ENCODE data around the gene EXOSC10.

DNA sequence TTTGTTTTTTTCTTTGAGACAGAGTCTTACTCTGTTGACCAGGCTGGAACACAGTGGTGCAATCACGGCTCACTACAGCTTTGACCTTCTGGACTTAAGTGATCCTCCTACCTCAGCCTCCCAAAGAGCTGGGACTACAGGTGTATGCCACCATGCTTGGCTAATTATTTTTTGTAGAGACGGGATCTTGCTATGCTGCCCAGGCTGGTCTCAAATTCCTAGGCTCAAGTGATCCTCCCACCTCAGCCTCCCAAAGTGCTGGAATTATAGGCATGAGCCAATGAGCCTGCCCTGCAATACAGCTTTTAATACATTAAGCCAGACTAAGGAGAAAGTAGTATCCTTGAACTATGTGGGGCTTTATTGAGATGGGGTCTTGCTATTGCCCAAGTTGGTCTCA lies 16.6 kb upstream of the EXOSC10 start:
- TF ChIP-seq, protein P1, sequence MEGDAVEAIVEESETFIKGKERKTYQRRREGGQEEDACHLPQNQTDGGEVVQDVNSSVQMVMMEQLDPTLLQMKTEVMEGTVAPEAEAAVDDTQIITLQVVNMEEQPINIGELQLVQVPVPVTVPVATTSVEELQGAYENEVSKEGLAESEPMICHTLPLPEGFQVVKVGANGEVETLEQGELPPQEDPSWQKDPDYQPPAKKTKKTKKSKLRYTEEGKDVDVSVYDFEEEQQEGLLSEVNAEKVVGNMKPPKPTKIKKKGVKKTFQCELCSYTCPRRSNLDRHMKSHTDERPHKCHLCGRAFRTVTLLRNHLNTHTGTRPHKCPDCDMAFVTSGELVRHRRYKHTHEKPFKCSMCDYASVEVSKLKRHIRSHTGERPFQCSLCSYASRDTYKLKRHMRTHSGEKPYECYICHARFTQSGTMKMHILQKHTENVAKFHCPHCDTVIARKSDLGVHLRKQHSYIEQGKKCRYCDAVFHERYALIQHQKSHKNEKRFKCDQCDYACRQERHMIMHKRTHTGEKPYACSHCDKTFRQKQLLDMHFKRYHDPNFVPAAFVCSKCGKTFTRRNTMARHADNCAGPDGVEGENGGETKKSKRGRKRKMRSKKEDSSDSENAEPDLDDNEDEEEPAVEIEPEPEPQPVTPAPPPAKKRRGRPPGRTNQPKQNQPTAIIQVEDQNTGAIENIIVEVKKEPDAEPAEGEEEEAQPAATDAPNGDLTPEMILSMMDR (IDR thresholded peaks at IDR 0.05), result no peak
- TF ChIP-seq ESRRA (CRISPR knock-in tag; IDR thresholded peaks at IDR 0.05; ENCODE audit: borderline replicate concordance) (no peak), ZNF263 (CRISPR knock-in tag; IDR thresholded peaks at IDR 0.05; ENCODE audit: low read depth) (no peak), CREM (CRISPR knock-in tag; IDR thresholded peaks at IDR 0.05) (no peak)
